HL-60/S4 (cell line): ENCODE results near the gene CAPZA2.
"Not testable (repeated sequence)": the region's sequence is repeated elsewhere in the genome, so short reads cannot be mapped to it uniquely, and the experiment has no call there.

Experiments
- in situ Hi-C: fragments of 300-500 bp; cut with MboI; formaldehyde crosslinking; loops from 2 replicates; pipeline ENCODE4 v1.14.3; 2022; ENCODE audit warnings: low sequenced_read_pairs

The CAPZA2 gene

DNA sequence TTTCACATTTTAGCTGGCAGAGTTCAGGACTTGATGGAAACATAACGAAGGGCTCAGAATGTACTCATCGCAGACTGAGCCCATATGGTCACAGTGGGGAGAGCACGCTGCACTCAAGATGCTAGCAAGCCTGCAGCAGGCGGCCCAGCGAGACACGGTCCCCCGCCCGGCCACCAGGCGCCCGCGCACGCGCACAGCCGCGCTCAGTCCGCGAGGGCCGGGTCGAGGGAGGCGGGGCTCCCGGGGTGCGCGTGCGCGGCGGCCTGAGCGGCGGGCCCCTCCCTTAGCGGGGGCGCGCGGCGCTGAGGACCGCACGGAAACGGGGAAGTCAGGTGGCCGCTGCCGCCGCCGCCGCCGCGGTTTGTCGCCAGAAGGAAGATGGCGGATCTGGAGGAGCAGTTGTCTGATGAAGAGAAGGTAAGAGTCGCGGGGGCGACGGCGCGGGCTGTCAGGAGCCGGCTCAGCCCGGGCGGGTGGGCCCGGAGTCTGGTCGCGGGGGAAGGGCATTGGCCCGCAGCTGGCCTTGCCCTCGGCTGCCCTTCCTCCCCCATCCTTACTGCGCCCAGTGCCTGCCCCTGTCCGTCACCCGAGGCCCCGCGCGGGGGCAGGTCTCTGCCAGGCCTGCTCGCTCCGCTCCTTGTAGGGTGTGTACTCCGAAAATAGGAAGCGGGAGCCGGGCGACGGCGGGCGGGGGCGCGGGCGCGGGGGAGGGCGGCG lies at the start of gene CAPZA2:
TSS of gene CAPZA2 (plus strand) at position 354 of the 717 bp plus-strand sequence. CDS start at position 379, 25 bp downstream.
- in situ Hi-C loops, result no loop called here

DNA sequence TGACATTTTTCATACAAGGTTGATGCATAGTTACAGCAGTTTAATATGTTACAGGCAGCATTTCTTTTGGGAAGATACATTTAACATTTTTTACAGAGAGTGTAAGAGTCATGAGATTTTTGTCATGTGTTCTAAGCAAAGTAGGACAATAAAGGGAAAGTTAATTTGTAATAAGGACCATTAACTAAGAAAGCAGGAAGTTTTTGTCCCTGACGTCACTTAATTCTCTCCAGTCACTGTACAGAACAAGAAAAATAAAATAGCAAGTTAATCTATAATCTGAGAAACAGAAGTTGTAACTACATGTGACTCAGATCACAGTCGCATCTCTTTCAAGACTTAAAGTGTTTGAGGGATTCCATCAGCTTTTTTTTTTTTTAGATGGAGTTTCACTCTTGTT lies 49.5 kb upstream of the CAPZA2 start:
- in situ Hi-C loops, result loop anchor here (10.0 kb wide), 2 partner anchors 218 to 548 kb away; no protein-coding TSS in a partner anchor

DNA sequence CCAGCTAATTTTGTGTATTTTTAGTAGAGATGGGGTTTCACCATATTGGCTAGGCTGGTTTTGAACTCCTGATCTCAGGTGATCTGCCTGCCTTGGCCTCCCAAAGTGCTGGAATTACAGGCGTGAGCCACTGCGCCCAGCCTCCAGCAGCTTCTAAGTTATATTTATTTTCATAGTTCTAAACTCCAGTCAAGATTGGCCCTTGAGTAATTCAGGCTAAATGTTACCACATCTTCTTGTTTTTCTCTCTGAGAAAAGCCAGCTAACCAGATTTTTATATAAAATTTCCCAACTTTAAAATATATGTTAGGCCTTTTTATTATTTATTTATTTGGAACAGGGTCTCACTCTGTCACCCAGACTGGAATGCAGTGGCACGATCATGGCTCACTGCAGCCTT lies 49.0 kb upstream of the CAPZA2 start:
- in situ Hi-C loops, result loop anchor here (10.0 kb wide), 2 partner anchors 219 to 549 kb away; no protein-coding TSS in a partner anchor

DNA sequence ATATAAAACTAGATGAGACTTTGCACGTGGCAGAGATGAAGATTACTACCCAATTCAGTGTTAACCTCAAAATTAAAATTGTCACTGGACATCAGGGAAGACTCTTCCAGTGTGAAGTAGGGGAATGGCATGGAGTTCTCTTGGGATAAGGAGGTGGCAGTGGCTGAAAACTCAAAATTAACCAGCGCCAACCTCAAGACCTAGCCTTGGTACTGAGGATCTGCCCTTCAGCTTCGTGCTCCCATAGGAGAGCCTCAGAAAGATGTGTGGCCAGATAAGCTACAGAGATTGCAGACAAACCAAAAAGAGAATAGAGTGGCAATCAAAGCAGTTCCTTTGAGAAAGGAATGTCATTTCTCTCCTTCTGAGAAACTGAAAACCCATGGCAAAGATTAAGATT lies 47.3 kb upstream of the CAPZA2 start:
- in situ Hi-C loops, result loop anchor here (10.0 kb wide), 2 partner anchors 220 to 550 kb away; no protein-coding TSS in a partner anchor

DNA sequence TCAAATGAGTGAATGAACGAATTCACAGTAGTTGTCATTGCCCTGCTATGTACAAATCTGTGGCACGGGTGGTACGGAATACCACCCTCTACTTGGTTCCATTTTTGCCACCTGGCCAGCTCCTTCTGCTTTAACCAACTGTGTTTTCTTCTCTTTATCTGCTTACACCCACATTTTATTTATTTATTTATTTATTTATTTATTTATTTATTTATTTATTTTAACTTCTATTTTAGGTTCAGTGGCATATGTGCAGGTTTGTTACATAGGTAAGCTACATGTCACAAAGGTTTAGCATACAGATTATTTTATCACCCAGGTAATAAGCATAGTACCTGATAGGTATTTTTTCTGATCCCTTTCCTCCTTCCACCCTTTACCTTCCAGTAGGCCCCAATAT lies 42.2 kb upstream of the CAPZA2 start:
- in situ Hi-C loops, result no loop called here

DNA sequence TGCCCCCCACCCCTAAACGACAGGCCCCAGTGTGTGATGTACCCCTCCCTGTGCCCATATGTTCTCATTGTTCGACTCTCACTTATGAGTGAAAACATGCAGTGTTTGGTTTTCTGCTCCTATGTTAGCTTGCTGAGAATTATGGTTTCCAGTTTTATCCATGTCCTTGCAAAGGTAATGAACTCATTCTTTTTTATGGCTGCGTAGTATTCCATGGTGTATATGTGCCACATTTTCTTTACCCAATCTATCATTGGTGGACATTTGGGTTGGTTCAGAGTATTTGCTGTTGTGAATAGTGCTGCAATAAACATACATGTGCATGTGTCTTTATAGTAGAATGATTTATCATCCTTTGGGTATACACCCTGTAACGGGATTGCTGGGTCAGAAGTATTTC lies 40.7 kb upstream of the CAPZA2 start:
- in situ Hi-C loops, result not testable (repeated sequence)

DNA sequence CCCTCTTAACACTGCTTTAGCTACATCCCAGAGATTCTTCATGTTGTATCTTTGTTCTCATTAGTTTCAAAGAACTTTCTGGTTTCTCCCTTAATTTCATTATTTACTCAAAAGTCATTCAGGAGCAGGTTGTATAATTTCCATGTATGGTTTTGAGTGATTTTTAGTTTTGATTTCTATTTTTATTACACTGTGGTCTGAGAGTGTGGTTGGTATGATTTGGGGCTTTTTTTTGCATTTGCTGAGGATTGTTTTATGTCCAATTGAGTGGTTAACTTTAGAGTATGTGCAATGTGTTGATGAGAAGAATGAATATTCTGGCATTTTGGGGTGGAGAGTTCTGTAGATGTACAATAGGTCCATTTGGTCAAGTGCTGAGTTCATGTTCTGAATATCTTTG lies 37.9 kb upstream of the CAPZA2 start:
- in situ Hi-C loops, result no loop called here

DNA sequence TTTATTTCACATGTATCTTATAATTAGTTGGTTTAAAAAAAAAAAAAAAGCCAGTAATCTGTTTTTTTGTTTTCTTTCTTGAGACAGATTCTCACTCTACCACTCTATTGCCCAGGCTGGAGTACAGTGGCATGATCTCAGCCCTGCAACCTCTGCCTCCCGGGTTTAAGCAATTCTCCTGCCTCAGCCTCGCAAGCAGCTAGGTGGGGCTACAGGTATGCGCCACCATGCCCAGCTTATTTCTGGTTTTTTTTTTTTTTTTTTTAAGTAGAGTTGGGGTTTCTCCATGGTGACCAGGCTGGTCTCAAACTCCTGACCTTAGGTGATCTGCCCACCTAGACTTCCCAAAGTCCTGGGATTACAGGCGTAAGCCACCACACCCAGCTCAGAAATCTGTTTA lies 34.1 kb upstream of the CAPZA2 start:
- in situ Hi-C loops, result no loop called here

DNA sequence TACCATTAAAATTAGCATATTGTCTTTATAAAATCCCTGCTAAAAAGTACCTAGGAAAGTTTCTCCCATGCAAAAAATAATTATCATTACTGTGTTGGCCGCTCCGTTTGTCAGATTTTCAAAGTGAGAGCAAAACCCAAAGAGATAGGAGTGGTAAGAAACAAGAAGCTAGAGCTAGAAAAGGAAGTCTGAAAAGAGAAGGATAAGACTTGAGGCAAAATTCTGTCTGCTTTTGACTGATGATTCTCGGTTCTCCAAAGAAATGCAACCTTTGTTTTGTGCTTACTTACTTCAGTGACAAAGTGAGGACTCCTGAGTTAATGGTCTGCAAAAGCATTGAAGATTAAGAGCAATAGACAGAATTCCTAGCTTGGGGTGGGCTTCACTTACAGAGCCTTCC lies 33.3 kb upstream of the CAPZA2 start:
- in situ Hi-C loops, result no loop called here

DNA sequence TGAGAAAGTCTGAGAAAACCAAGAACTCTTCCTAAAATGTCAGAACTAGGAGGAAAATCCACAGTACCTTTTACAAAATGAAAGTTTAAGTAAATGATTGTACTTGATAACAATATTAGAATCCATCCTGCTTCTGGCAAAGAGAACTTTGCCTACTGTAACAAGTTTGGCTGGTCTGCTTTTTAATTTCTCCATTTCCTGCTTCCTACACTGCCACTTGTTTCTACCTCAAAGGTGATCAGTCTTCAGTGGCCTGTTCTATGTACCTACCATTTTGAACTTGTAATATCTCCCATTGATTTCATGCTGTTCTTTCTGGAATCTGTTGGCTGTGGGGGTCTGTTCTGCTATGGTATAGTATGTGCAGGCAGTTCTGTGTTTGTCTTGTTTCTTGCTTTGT lies 32.9 kb upstream of the CAPZA2 start:
- in situ Hi-C loops, result no loop called here

DNA sequence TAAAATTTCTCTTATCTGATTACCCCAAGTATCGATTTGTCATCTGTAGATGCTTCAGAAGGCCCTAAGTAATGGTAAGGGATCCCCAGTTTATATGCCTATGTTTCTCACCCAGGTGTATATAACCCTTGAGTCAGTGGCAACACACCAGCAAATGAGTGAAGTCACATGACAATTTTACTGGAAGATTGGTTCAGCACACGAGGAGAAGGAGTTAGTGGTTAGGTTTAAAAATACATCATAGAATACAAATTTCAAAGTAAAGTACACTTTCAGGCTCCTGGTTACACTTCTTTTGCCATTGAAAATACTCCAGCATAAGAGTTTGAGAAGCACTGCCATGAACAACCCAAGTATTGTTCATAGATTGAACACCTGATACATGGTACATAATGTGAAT lies 29.7 kb upstream of the CAPZA2 start:
- in situ Hi-C loops, result no loop called here

DNA sequence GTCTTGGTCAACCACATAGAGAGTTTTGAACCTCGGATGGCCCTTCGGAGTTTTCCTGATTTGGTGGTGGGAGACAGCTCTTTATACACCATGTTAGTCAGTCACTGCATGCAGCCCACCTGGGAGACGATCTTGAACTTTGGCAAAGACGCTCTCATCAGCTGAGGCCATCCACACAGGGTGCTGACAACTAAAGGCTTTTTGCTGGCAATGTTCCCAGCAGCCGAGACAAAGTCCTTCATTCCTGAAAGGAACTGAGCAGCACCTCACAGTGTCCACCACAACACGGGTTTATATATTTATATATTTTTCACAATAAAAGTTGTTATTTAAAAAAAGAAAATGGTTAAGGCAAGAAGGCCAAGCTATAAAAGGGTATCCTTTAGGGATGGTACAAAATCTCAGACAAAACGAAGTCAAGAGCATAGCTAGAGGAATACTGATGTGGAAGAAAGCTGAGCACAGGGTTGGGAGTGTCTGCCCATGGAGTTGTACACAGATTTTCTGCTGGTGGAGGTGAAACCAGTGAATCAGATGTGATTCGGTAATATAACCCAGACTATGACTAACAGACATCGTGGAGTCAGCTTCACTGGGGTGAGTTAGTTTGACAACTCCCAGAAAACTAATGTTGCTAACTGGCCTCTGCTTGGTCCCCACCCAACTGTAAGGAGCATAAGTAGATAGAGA lies 27.4 kb upstream of the CAPZA2 start:
- in situ Hi-C loops, result no loop called here

DNA sequence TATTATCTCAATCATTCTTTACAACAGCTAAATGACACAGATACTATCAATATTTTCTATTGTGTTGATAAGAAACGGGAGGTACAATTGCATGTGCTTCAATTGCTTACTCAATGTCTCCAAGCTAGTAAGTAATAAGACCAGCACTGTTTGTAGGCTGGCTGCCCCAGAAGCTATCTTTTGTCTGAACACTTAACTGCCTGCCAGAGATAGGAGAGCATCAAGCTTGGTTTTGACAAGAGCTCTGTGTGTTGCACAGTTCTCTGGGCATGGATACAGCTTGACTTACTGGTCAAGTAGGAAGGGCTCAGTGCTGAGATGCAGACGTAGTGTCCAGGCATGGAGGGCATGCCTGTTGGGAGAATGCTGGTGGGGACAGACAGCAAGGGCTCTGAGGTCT lies 26.3 kb upstream of the CAPZA2 start:
- in situ Hi-C loops, result no loop called here

DNA sequence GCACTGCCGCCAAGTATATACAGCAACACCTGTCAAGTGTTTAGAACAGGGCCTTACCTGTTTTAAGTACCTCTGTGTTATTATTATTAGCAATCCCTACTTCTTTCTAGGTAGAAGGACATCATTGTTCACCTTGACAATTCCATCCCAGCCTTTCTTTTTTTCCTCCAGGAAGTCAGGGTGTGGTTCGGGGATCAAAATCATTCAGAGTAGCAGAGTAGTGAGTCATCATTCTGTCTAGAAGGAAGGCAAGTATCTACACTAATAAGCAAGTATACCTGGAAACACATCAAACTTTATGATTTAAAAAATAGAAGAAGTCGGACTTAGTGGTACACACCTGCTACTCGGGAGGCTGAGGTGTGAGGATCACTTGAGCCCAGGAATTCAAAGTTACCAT lies 25.5 kb upstream of the CAPZA2 start:
- in situ Hi-C loops, result no loop called here

DNA sequence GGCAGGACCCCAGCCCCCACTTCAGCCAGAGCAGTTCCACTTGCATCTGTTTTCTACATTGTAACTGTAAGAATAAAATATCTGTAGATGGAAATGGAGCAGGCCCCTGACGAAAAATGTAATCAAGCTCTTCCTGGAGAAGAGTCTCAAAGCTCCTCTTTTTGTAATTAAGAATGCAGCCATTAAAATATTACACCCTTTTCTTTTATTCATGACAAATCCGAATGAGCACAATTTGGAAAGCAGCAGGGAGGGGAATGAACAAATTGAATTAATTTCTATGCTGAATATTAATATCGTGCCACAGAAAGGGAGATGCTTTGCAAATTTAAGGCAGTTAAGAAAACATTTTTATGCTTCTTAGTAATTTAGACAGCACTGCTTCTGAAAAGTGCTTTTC lies 24.8 kb upstream of the CAPZA2 start:
- in situ Hi-C loops, result no loop called here

DNA sequence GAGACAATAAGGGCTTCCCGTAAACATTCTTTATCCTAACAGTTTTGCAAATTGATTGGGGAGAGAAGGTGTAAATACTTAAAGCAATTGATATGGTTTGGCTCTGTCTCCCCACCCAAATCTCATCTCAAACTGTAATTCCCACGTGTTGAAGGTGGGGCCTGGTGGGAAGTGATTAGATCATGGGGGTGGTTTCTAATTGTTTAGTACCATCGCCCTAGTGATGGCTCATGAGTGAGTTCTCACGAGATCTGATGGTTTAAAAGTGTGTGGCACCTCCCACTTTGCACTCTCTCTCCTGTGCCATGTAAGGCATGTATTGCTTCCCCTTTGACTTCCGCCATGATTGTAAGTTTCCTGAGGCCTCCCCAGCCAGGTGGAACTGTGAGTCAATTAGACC lies 22.1 kb upstream of the CAPZA2 start:
- in situ Hi-C loops, result no loop called here

DNA sequence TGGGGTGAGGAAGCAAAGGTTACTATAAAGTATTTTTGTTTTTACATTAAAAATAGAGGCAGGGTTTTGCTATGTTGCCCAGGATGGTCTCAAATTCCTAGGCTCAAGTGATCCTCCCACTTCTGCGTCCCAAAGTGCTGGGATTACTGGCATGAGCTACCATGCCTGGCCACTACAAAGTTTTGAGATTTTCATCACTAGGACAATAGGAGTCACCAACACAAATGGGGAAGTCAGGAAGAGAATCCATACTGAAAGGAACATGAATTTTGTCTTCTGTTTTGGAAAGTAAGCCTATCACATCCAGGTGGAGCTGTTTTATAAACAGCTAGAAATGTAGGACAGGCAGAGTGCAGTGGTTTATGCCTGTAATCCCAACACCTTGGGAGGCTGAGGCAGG lies 20.0 kb upstream of the CAPZA2 start:
- in situ Hi-C loops, result no loop called here

DNA sequence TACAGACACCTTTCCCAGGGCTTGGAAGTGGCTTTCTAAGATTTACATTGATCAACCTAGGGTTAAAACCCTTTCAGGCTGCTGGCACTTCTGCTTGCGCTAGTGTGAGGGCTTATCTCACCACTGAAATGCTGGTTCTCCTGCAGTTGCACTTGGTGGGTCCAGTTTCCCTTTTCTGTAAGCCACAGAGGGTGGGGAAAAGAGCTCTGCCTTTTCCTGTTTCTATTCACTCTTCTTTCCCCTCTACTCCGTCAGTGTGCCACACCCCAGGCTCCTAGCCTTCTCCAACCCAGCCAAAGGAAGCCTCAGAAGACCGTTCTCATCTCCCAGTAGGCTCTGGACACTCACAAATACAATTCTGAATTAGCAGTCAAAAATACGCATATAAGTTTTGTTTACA lies 19.0 kb upstream of the CAPZA2 start:
- in situ Hi-C loops, result no loop called here

DNA sequence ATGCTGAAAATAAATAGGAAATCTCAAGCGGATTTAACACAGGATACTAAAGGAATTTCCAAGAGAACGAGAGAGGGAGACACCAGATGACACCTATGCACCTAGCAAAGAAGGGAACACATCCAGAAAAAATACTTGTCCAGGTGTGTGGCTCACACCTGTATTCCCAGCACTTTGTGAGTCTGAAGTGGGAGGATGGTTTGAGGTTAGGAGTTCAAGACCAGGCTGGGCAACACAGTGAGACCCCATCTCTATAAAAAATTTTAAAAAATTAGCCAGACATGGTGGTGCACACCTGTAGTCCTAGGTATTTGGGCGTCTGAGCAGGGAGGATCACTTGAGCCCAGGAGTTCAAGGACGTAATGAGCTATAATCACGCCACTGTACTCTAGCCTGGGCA lies 11.2 kb upstream of the CAPZA2 start:
- in situ Hi-C loops, result no loop called here

DNA sequence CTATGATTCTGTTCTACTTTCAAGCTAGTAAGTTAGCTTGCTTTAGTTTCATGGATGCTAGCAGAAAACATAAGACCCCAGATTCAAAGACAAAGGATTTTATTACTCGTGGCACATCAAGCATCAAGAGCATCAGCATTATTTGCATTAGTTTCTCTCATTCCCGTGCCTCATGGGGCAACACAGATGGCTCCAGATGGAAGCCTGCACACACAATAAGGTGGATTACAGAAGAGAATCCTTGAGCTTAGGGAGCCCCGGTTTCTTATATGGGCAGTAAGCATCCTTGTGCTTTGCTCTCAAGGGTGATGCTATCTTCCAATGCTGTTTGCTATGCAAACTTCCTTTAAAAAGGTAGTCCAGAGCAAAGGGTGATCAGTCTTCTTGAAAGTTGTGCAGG lies 10.7 kb upstream of the CAPZA2 start:
- in situ Hi-C loops, result no loop called here

DNA sequence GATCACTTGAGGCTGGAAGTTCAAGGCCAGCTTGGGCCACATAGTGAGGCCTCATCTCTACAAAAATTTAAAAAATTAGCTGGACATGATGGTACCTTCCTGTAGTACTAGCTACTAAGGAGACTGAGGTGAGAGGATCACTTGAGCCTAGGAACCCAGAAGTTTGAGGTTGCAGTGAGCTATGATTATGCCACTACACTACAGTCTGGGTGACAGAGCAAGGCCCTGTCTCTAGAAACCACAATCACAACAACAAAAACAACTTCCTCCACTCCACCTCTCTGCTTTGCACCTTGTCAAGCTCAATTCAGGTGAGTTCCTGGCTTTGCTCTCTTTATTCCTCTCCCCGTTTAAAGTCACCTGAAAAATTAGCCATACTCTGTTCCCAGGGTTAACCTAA lies 8.3 kb upstream of the CAPZA2 start:
- in situ Hi-C loops, result no loop called here

DNA sequence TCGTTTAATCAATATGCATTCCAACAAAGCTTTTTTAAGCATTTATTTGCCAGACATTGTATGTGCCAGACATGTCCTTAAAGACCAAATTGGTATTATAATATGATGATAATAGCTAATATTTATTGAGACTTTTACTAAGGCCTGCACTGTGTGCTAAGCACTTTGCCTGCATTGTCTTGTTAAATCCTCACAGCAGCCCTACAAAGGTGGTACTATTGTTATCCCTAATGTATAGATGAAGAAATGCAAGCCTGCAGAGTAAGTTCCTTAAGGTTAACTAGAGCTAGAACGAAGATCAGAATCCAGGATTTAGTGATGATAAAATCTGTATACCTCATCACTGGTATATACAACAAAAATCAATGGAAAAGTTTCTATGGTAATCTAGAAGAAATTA lies 5.3 kb upstream of the CAPZA2 start:
- in situ Hi-C loops, result no loop called here

DNA sequence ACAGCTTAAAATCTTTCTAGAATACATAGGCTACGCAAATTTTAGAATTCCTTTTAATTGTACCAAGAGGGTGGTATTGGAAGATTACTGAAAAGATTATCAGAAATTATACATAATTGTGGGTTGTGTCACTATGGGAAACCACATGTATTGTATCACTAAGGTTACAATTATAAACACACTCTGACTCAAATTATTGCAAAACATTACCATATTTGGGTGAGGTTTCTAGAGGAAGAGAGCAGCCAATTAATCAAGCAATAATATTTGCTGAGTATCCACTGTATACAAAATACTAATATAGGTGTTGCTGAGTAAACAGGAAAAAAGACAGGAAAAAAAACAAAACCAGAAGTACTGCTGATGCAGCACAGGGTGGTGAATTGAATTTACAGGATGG lies 3.1 kb upstream of the CAPZA2 start:
- in situ Hi-C loops, result no loop called here
